Vagina (tissue), 2 donors: Measurements from ENCODE around the gene SLC7A8.

Experiments used
- CTCF ChIP-seq, 3 experiments: fragments of 450-650 bp in 2 of 3; fragments of 200-600 bp in 1 of 3; sonication (generic) in 1 of 3; IDR thresholded peaks; one replicate each; pipeline ENCODE4 v1.5.1; 2017 to 2019; ENCODE audit warnings: antibody characterized with exemption in 3 of 3, mild to moderate bottlenecking in 2 of 3, moderate library complexity in 2 of 3
- POLR2A ChIP-seq, 2 donors: fragments of 450-650 bp; IDR thresholded peaks; one replicate each; pipeline ENCODE4 v1.6.1; 2017; ENCODE audit warnings: antibody characterized with exemption in 2 of 2, mild to moderate bottlenecking in 2 of 2, moderate library complexity in 2 of 2
- POLR2AphosphoS5 ChIP-seq, 2 donors: sonication (generic); formaldehyde crosslinking; IDR thresholded peaks; one replicate each; pipeline ENCODE4 v1.9.0; 2017; ENCODE audit warnings: antibody characterized with exemption in 2 of 2, mild to moderate bottlenecking in 2 of 2, low read depth in 1 of 2; ENCODE audit not compliant: insufficient read depth in 1 of 2

- TF ChIP-seq CTCF (IDR thresholded peaks at IDR 0.05) (no peak), POLR2A (IDR thresholded peaks at IDR 0.05) (no peak), POLR2AphosphoS5 (IDR thresholded peaks at IDR 0.05; ENCODE audit: insufficient read depth in 1 of 2, low read depth in 1 of 2) (peak; percentile 39 to 88)
Observed at GRCh38 chr14:23078692-23079116, 104.8 kb downstream of the SLC7A8 start.
